ENCODE results near the gene BNIPL.

Gene BNIPL

GRCh38 chr1:151036356-151036755 lies at the start of gene BNIPL:
Gene BNIPL, plus strand, starts transcription at chr1:151036586. Its CDS starts 140 bp downstream, at chr1:151036726.
- DNase-seq: no peak

DNA sequence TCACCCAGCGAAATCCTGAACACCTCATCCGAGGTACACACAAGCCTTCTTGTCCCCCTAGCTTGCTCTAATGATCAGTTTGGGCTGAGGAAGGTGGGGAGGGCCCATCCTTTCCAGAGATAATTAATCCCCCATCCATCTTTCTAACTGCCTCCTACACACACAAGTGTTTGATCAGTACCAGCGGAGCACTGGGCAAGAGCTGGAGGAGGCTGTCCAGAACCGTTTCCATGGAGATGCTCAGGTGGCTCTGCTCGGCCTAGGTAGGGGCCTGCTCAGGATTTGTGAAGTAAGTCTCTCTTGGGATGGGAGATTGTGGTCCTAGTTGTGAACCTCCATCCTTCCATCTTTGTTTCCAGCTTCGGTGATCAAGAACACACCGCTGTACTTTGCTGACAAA lies 48.5 kb upstream of the BNIPL start:
- DNase-seq: no peak

DNA sequence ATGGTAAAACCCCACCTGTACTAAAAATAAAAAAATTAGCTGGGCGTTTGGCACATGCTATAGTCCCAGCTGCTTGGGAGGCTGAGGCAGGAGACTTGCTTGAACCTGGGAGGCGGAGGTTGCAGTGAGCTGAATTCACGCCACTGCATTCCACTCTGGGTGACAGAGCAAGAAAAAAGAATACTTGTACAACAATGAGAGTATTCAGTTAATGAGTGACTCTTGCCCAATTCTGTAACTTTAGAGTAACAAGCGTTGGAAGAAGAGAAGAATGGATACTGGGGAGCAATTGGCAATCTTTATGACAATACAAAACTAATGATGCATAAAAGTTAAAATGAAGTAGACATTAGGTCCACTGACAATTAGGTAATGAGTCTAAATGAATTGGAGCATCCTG lies 43.8 kb upstream of the BNIPL start:
- DNase-seq: no peak

GRCh38 chr1:150994248-150994647 lies 42.1 kb upstream of the BNIPL start:
- no peak for DNase-seq

DNA sequence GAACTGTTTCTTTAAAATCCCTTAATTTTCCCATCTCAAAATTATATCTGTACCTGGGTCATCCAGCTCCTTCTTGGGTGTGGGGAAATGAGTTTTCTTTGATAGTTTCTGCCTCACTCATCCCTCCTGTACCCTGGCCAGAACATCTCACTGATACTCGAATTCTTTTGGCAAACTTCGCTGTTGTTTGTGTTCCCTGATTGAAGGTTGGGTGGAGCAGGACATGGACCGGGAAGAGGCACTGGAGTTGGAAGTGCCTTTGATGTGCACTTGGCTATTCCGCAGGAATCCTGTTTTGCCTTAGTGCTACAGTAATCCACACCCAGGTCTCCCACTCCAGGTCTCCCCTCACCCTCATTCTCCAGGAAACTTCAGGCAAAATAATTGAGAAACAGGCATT lies 40.9 kb upstream of the BNIPL start:
- no peak for DNase-seq

DNA sequence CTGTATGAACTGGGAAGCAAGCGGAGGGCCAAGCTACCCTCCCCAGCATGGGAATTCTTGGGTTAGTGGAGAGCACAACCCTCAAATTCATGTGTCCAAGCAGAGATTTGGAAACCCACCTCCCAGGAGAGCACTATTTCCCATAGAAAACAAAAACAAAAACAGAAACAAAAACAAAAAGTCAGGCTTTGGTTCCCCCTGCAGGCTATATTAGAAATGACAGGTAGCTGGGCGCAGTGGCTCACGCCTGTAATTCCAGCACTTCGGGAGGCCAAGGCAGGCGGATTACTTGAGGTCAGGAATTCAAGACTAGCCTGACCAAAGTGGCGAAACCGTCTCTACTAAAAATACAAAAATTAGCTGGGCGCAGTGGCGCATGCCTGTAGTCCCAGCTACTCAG lies 40.5 kb upstream of the BNIPL start:
- no peak for DNase-seq

DNA sequence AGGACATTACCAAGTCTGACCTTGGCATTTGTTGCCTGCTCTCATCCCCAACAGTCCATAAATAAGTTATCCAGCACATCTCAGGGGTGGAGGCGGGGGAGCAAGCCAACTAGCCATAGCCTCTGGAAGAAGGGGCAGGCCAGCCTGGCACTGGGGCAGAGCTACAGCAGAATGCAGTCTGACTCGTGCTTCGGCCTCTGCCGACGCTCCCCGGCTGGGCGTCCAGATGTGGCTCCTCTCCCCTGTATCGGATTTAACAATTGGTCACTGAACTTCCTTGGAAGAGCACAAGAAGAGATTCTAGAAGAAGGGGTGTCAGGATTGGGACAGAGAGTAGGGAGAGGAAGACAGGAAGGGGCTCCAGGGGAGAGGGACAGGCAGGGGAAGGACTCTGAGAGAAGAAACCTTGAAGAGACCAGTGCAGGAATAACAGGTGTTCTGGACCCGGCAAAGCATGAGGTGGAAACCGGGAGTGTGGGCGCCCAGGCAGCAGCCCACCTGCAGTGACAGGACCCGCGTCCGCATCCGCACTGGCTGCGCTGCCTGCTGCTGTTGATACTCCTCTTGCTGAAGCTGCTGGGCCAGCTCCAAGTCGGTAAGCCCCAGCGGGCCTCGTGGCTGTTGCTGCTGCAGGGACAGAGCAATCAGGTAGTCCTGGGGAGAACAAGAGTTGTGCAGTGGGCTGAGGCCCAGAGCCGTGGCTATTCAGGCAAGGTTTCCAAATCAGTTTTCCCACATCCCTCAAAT lies 39.1 kb upstream of the BNIPL start:
- DNase-seq: no peak

- DNase-seq: no peak
Observed at GRCh38 chr1:150997949-150998348, 38.4 kb upstream of the BNIPL start.

- DNase-seq: no peak
Observed at GRCh38 chr1:150999051-150999674, 37.2 kb upstream of the BNIPL start.

GRCh38 chr1:150999926-151000325 lies 36.5 kb upstream of the BNIPL start:
- DNase-seq: no peak

- DNase-seq: no peak
Observed at GRCh38 chr1:151000408-151000807, 36.0 kb upstream of the BNIPL start.

- no peak for DNase-seq
Observed at GRCh38 chr1:151001602-151002001, 34.8 kb upstream of the BNIPL start.

DNA sequence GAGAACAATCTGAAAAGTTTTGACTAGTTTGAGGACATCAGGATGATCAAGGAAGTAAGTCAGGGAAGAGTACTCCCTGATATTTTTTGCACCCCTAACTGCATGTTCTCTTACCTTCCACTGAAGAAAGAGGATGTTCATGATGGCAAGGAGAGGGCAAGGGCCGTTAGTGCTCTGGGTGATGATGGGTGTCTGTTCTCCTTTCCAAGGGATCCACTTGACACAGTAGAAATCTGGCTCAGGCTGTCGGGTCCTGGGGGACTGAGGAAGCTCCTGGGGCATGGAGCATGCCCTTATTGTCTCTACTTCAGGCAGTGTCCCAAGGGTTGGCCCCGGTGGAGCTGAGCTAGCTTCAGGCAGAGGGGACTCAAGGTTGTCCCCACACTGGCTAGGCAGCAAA lies 34.3 kb upstream of the BNIPL start:
- DNase-seq: no peak

GRCh38 chr1:151002611-151003010 lies 33.8 kb upstream of the BNIPL start:
- DNase-seq: no peak

- DNase-seq: no peak
Observed at GRCh38 chr1:151003180-151003579, 33.2 kb upstream of the BNIPL start.

- no peak for DNase-seq
Observed at GRCh38 chr1:151005729-151006319, 30.6 kb upstream of the BNIPL start.

DNA sequence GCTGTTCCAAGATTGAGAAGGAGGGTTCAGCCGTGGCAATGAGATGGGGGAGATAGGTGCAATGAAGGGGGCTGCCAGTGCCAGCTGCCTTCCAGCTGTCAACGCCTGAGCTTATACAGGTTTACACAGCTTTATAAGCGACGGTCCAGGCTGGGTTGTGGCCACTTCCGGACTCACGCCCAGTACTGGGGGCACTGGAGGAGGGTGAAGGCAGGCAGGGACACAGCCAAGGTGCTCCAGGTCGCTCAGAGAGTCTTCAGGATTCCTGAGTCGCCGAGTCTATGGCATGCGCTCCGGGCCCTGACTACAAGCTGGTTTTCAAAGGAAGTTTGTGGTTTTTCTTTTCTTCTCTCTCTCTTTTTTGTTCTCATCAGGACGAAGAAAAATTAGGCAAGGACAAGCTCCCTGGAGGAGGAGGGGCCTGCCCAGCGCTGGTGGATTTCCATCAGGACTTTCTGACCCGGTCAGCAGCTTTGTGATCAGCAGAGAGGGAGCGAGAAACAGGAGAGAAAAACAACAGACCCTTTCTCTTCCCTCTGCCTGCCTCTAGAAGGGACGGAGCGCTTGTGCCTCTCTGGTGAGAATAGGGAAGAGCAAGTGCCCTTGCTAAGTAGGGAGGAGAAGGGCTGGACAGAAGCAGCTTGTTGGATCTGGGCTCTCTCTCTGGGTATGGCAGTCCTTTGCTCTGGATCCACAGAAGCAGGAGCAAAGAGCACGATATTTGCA lies 29.9 kb upstream of the BNIPL start, which contains the start of gene MINDY1:
Gene MINDY1 (minus strand): TSS at position 576 of the 726 bp plus-strand sequence. CDS start 4,285 bp downstream, outside the sequence.
- DNase-seq: peak; percentile 77

GRCh38 chr1:151007853-151008243 lies 28.5 kb upstream of the BNIPL start:
- DNase-seq: no peak

DNA sequence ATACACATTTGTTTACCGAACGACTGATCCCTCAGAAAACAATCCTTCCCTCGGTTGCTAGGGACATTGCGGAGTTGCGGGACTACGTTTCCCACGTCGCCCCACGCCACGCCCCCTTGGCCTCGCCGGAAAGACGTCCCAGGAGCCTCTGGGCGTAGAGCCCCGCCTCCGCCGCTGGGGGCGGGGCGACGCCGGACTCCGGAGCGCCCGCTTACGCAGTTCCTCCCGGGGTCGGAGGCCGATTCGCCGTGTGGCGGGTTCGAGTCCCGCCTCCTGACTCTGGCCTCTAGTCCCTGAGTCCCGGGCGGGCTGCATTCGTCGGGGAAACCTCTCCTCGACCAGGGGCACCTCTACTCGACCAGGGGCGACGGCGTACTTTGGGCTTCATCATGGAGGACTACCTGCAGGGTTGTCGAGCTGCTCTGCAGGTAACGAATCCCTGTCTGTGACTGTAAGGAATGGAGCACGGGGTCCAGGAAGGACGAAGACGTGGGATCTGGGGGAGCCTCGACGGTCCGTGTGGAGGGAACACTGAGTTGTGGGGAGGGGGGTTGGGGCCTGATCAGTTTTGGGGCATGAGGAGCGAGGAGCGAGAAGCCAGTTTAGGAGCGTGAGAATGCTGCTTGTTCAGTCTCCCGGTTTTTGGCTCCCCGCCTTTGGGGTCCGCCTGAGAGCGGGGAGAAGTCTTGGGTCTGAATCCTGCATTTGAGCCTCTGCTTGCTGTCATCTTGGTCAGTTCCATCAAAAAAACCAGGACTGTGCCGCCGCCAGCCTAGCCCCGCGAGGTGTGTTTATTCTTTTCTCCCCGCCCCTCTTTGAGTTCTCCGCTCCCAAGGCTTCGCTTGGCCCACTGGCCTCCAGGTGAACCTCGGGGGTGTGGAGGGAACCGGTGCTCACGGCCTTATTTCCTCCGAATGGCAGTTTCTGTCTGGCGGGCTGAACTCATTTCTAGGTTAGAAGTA lies 27.9 kb upstream of the BNIPL start, which contains the start of gene PRUNE1:
Gene PRUNE1 (plus strand): TSS at position 206 of the 962 bp plus-strand sequence. CDS start 184 bp downstream, at position 390.
- peak; percentile 90 for DNase-seq

- DNase-seq: no peak
Observed at GRCh38 chr1:151009206-151009587, 27.2 kb upstream of the BNIPL start.

GRCh38 chr1:151009674-151010345 lies 26.6 kb upstream of the BNIPL start:
- no peak for DNase-seq

GRCh38 chr1:151010346-151010726 lies 26.1 kb upstream of the BNIPL start:
- DNase-seq: no peak
